Gastrocnemius medialis (tissue), 4 donors: Measurements from ENCODE around the gene IFIT3. TPM values are rescaled to one million over a fixed set of nuclear protein-coding genes. Genes with fewer than 3 reads are reported as not detected.

ENCODE experiments used
- ATAC-seq, 2 donors: fragments of 150-250 bp; one replicate each; pipeline ENCODE4 v1.9.1; 2016
- DNase-seq, 2 donors: peaks; one replicate each; pipeline ENCODE4 v3.0.0-alpha.2; 2019
- H3K27ac ChIP-seq, 4 donors: fragments of 200-600 bp; sonication (generic); 1 replicate in 1 of 4; 2 replicates in 3 of 4; pipeline ENCODE4 v1.5.1; 2016 to 2018; ENCODE audit warnings: mild to moderate bottlenecking in 2 of 4, moderate library complexity in 1 of 4
- H3K27me3 ChIP-seq, 3 donors: fragments of 200-600 bp; sonication (generic) in 2 of 3; 1 replicate in 1 of 3; 2 replicates in 2 of 3; pipeline versions ENCODE4 v1.5.1 to v1.6.0; 2016 to 2019; ENCODE audit warnings: mild to moderate bottlenecking in 1 of 3, moderate library complexity in 1 of 3
- H3K36me3 ChIP-seq, 2 donors: fragments of 200-600 bp; sonication (generic) in 1 of 2; one replicate each; pipeline ENCODE4 v1.5.1; 2017 to 2018
- H3K4me1 ChIP-seq, 2 donors: fragments of 200-600 bp; sonication (generic) in 1 of 2; one replicate each; pipeline ENCODE4 v1.5.1; 2016 to 2017; ENCODE audit warnings: mild to moderate bottlenecking in 2 of 2
- H3K4me3 ChIP-seq, 4 donors: fragments of 200-600 bp; sonication (generic) in 3 of 4; 1 replicate in 1 of 4; 2 replicates in 3 of 4; pipeline ENCODE4 v1.5.1; 2016 to 2019; ENCODE audit warnings: mild to moderate bottlenecking in 2 of 4
- H3K9me3 ChIP-seq, 3 donors: fragments of 200-600 bp; sonication (generic) in 2 of 3; 1 replicate in 1 of 3; 2 replicates in 2 of 3; pipeline ENCODE4 v1.5.1; 2016 to 2019
- POLR2A ChIP-seq, 2 donors: fragments of 450-650 bp; IDR thresholded peaks; one replicate each; pipeline ENCODE4 v1.6.1; 2017; ENCODE audit warnings: antibody characterized with exemption in 2 of 2, mild to moderate bottlenecking in 2 of 2, moderate library complexity in 2 of 2
- in situ Hi-C, 4 donors: fragments of 200-750 bp; cut with MboI; loops; one replicate each; pipeline versions ENCODE4 v1.15.0 to v1.8.0; 2017; ENCODE audit warnings: low sequenced_read_pairs in 4 of 4
- intact Hi-C: fragments of 100-400 bp; cut with DNase I; formaldehyde crosslinking; loops from one replicate; pipeline ENCODE4 v1.15.1; 2023; ENCODE audit warnings: low total_unique reads
- total RNA-seq, 4 donors: library from RNA; depleted of rRNA; stranded (reverse); fragments of >200 nt; gene quantifications; one replicate each; pipeline versions ENCODE4 v1.1.0 to v1.2.3, GENCODE V29; 2016
- TF ChIP-seq, protein P1 (sequence below), 5 experiments: fragments of 450-650 bp in 3 of 5; fragments of 200-600 bp in 2 of 5; sonication (generic) in 2 of 5; IDR thresholded peaks in 4 of 5; conservative IDR thresholded peaks in 1 of 5; 1 replicate in 4 of 5; 2 replicates in 1 of 5; pipeline ENCODE4 v1.5.1; 2016 to 2019; ENCODE audit warnings: antibody characterized with exemption in 5 of 5, mild to moderate bottlenecking in 3 of 5, moderate library complexity in 3 of 5

The IFIT3 gene
- total RNA-seq, 4 donors from 2014 or later: 2.2 to 8.9 (median 3.7) TPM

DNA sequence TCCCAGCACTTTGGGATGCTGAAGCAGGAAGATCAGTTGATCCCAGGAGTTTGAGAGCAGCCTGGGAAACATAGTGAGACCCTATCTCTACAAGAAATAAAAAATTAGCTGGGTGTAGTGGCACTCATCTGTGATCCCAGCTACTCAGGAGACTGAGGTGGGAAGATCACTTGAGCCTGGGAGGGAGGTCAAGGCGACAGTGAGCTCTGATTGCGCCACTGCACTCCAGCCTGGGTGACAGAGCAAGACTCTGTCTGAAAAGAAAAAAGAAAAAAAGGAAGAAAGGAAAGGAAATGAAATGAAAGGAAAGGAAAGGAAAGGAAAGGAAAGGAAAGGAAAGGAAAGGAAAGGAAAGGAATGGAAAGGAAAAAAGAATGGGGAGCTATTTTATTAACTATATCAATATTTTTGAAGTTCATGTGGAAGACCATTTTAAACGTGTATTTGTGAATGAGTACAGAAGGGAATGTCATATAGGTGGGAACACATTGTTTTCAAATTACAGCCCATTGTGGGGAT lies 33.0 kb upstream of the IFIT3 start:
- Histone ChIP-seq H3K27ac (peak overlapping the region; percentile 83 to 92 (median 87)), H3K9me3 (no peaks in the 10 kb centered on the region), H3K27me3 (no peaks in the 10 kb centered on the region), H3K36me3 (no peaks in the 10 kb centered on the region), H3K4me1 (peaks cover 24 to 30% of the 10 kb centered on the region in 2 donors), H3K4me3 (no peak overlapping the region)
- intact Hi-C loops: loop anchor here (5.0 kb wide), 3 partner anchors 43 to 353 kb away; partner anchors contain the start of gene PANK1
- no peak for TF ChIP-seq POLR2A (IDR thresholded peaks at IDR 0.05)
- TF ChIP-seq, protein P1, sequence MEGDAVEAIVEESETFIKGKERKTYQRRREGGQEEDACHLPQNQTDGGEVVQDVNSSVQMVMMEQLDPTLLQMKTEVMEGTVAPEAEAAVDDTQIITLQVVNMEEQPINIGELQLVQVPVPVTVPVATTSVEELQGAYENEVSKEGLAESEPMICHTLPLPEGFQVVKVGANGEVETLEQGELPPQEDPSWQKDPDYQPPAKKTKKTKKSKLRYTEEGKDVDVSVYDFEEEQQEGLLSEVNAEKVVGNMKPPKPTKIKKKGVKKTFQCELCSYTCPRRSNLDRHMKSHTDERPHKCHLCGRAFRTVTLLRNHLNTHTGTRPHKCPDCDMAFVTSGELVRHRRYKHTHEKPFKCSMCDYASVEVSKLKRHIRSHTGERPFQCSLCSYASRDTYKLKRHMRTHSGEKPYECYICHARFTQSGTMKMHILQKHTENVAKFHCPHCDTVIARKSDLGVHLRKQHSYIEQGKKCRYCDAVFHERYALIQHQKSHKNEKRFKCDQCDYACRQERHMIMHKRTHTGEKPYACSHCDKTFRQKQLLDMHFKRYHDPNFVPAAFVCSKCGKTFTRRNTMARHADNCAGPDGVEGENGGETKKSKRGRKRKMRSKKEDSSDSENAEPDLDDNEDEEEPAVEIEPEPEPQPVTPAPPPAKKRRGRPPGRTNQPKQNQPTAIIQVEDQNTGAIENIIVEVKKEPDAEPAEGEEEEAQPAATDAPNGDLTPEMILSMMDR (IDR thresholded peaks at IDR 0.05 in 4 of 5, conservative IDR thresholded peaks at IDR 0.05 in 1 of 5): no peak
- ATAC-seq (no peak), DNase-seq (no peak)
- in situ Hi-C loops: loop anchor here in 1 of 4 donors (25.0 kb wide), 1 partner anchor 93 kb away; the partner anchor contains the start of genes IFIT1 and IFIT1B

DNA sequence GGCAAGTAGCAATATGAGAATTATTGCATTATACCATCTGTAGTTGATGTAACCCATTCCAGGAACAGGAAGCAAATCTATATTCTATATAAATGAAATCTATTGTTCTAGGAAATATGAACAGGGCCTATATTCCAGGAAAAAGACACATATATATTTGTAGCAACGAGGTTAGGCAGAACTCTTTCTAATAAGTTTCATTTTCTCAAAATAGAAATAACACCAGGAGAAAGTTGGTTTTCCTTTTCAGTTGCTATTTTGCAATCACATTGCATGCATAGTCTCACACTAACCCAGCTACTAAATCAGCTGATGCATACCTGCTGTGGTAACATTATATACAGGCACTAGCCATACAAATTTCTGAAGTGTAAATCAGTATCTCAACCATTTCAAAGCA lies 32.2 kb upstream of the IFIT3 start:
- ATAC-seq (peak; percentile 81 to 85), DNase-seq (no peak)
- no peaks in the 10 kb centered on the region for H3K36me3 ChIP-seq
- no peaks in the 10 kb centered on the region for H3K27me3 ChIP-seq
- peak overlapping the region in 2 of 4 donors; percentile 3 to 8 for H3K4me3 ChIP-seq
- intact Hi-C loops: loop anchor here (5.0 kb wide), 2 partner anchors 42 to 352 kb away; partner anchors contain the start of gene PANK1
- H3K4me1 ChIP-seq: peaks cover 24 to 30% of the 10 kb centered on the region in 2 donors
- no peaks in the 10 kb centered on the region for H3K9me3 ChIP-seq
- TF ChIP-seq, protein P1 (IDR thresholded peaks at IDR 0.05 in 4 of 5, conservative IDR thresholded peaks at IDR 0.05 in 1 of 5): no peak
- TF ChIP-seq POLR2A (IDR thresholded peaks at IDR 0.05): no peak
- peak overlapping the region; percentile 83 to 92 (median 87) for H3K27ac ChIP-seq
- in situ Hi-C loops: loop anchor here in 1 of 4 donors (25.0 kb wide), 1 partner anchor 92 kb away; the partner anchor contains the start of genes IFIT1 and IFIT1B

DNA sequence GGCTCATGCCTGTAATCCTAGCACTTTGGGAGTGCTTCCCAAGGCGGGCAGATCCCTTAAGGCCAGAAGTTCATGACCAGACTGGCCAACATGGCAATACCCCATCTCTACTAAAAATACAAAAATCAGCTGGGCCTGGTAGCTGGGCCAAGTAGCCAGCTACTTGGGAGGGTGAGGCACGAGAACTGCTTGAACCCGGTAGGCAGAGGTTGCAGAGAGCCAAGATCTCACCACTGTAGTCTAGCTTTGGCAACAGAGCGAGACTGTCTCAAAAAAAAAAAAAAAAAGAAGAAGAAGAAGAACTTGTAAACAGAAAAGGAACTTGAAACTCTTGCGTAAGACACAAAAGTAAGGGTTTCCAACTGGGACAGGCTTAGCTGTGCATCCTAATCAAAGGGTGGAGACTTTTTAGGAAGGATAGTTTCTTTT lies 31.6 kb upstream of the IFIT3 start:
- H3K9me3 ChIP-seq: no peaks in the 10 kb centered on the region
- TF ChIP-seq POLR2A (IDR thresholded peaks at IDR 0.05): no peak
- TF ChIP-seq, protein P1 (IDR thresholded peaks at IDR 0.05 in 4 of 5, conservative IDR thresholded peaks at IDR 0.05 in 1 of 5): no peak
- DNase-seq (peak; percentile 85 to 91), ATAC-seq (peak; percentile 90 to 93)
- intact Hi-C loops (loop anchor here (1.0 to 5.0 kb wide), 4 partner anchors 41 to 351 kb away; partner anchors contain the start of genes IFIT1 and PANK1), in situ Hi-C loops (loop anchor here in 1 of 4 donors (25.0 kb wide), 1 partner anchor 91 kb away; the partner anchor contains the start of genes IFIT1 and IFIT1B)
- H3K27ac ChIP-seq: peak overlapping the region; percentile 83 to 92 (median 87)
- no peaks in the 10 kb centered on the region for H3K27me3 ChIP-seq
- H3K4me3 ChIP-seq: peak overlapping the region in 1 of 4 donors; percentile 6
- peaks cover 28 to 35% of the 10 kb centered on the region in 2 donors for H3K4me1 ChIP-seq
- no peaks in the 10 kb centered on the region for H3K36me3 ChIP-seq

DNA sequence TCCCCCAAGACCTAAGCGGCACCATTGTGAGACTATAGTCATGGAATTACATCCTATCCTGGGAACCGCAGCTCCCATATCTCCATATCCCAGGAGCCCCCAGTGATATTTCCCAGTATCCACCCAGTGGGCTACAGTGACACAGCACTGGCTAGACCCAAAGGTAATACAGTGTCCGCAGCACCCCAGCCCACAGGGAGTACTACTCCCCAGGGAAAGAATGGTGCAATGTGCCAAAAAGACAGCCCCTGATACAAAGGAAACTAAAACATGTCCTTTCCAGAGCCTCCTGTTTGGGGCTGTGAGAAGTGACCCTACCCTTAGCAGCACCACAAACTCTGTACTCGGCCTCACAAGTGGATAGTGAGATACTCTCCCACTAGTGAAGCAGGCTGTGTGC lies 30.4 kb upstream of the IFIT3 start:
- peak overlapping the region; percentile 83 to 92 (median 87) for H3K27ac ChIP-seq
- no peaks in the 10 kb centered on the region for H3K36me3 ChIP-seq
- ATAC-seq (no peak), DNase-seq (no peak)
- in situ Hi-C loops: loop anchor here in 1 of 4 donors (25.0 kb wide), 1 partner anchor 90 kb away; the partner anchor contains the start of genes IFIT1 and IFIT1B
- TF ChIP-seq, protein P1 (IDR thresholded peaks at IDR 0.05 in 4 of 5, conservative IDR thresholded peaks at IDR 0.05 in 1 of 5): no peak
- TF ChIP-seq POLR2A (IDR thresholded peaks at IDR 0.05): no peak
- intact Hi-C loops: loop anchor here (2.0 to 5.0 kb wide), 3 partner anchors 40 to 350 kb away; partner anchors contain the start of genes IFIT1 and PANK1
- H3K27me3 ChIP-seq: no peaks in the 10 kb centered on the region
- no peak overlapping the region for H3K4me3 ChIP-seq
- H3K9me3 ChIP-seq: no peaks in the 10 kb centered on the region
- peaks cover 33 to 42% of the 10 kb centered on the region in 2 donors for H3K4me1 ChIP-seq
